ENCODE data around the gene TAF1C.

Gene TAF1C

GRCh38 chr16:84143784-84144199 lies 43.1 kb downstream of the TAF1C start:
- Histone ChIP-seq H3K9me2 (replicated peaks; ENCODE audit: insufficient read depth, low read length) (no peaks in the 10 kb centered on the region), H3K4me3 (ENCODE audit: low read length) (peak overlapping the region; percentile 69), H3F3A (ENCODE audit: insufficient read depth, low read length) (peaks cover 8% of the 10 kb centered on the region), H3K27me3 (replicated peaks; ENCODE audit: insufficient read depth, low read length) (no peaks in the 10 kb centered on the region), H3K9ac (ENCODE audit: low read length) (peak overlapping the region; percentile 92), H2AFZ (ENCODE audit: low read length) (no peak overlapping the region), H4K20me1 (ENCODE audit: insufficient read depth, low read length) (no peaks in the 10 kb centered on the region), H3K4me1 (ENCODE audit: low read length) (peaks cover 17% of the 10 kb centered on the region), H3K36me3 (replicated peaks; ENCODE audit: insufficient read depth, low read length) (no peaks in the 10 kb centered on the region), H3K79me2 (ENCODE audit: low read length) (peaks cover 46% of the 10 kb centered on the region), H3K27ac (ENCODE audit: low read length) (peak overlapping the region; percentile 84), H3K4me2 (ENCODE audit: low read depth, low read length) (peak overlapping the region; percentile 68), H3K9me3 (replicated peaks; ENCODE audit: insufficient read depth, low read length) (no peaks in the 10 kb centered on the region)
- DNase-seq, result no peak
- TF ChIP-seq CTCF (IDR thresholded peaks at IDR 0.05; ENCODE audit: low read length) (no peak), EZH2 (optimal IDR thresholded peaks at IDR 0.05; ENCODE audit: low read depth, low read length) (no peak), EZH2phosphoT487 (IDR thresholded peaks at IDR 0.05; ENCODE audit: low read length) (no peak)

GRCh38 chr16:84143081-84143480 lies 43.8 kb downstream of the TAF1C start:
- no peak overlapping the region for H3K27ac ChIP-seq (ENCODE audit: low read length)
- H2AFZ ChIP-seq (ENCODE audit: low read length), result no peak overlapping the region
- peaks cover 12% of the 10 kb centered on the region for H3F3A ChIP-seq (ENCODE audit: insufficient read depth, low read length)
- H3K27me3 ChIP-seq (replicated peaks; ENCODE audit: insufficient read depth, low read length), result no peaks in the 10 kb centered on the region
- TF ChIP-seq EZH2phosphoT487 (IDR thresholded peaks at IDR 0.05; ENCODE audit: low read length), result no peak
- no peak for TF ChIP-seq CTCF (IDR thresholded peaks at IDR 0.05; ENCODE audit: low read length)
- no peak for TF ChIP-seq EZH2 (optimal IDR thresholded peaks at IDR 0.05; ENCODE audit: low read depth, low read length)
- H3K79me2 ChIP-seq (ENCODE audit: low read length), result peaks cover 47% of the 10 kb centered on the region
- H4K20me1 ChIP-seq (ENCODE audit: insufficient read depth, low read length), result no peaks in the 10 kb centered on the region
- H3K9me3 ChIP-seq (replicated peaks; ENCODE audit: insufficient read depth, low read length), result no peaks in the 10 kb centered on the region
- H3K4me1 ChIP-seq (ENCODE audit: low read length), result peaks cover 20% of the 10 kb centered on the region
- no peak overlapping the region for H3K9ac ChIP-seq (ENCODE audit: low read length)
- DNase-seq, result no peak
- H3K9me2 ChIP-seq (replicated peaks; ENCODE audit: insufficient read depth, low read length), result no peaks in the 10 kb centered on the region
- no peak overlapping the region for H3K4me2 ChIP-seq (ENCODE audit: low read depth, low read length)
- no peaks in the 10 kb centered on the region for H3K36me3 ChIP-seq (replicated peaks; ENCODE audit: insufficient read depth, low read length)
- H3K4me3 ChIP-seq (ENCODE audit: low read length), result no peak overlapping the region

DNA sequence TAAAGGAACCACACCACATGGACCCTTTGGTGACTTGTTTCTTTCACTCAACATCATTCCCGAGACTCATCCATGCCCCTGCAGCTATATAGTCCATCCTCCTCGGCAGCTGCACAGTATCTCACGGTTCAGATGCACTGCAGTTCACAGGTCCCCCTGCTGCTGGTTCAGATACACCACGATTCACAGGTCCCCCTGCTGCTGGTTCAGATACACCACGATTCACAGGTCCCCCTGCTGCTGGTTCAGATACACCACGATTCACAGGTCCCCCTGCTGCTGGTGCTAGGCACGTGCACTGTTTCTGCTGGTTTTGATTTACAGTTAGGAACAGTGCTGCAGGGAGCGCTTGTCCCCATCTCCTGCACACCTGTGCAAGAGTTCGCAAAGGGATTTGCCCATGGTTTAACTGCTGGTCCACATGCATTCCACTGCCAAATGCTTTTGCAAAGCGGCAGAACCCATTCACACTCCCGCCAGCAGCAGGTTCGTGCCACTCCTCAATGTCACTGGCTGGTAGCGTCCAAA lies 45.6 kb downstream of the TAF1C start:
- H3K79me2 ChIP-seq (ENCODE audit: low read length), result peaks cover 65% of the 10 kb centered on the region
- H3K9ac ChIP-seq (ENCODE audit: low read length), result no peak overlapping the region
- H4K20me1 ChIP-seq (ENCODE audit: insufficient read depth, low read length), result no peaks in the 10 kb centered on the region
- H3K4me1 ChIP-seq (ENCODE audit: low read length), result peaks cover 38% of the 10 kb centered on the region
- no peak for TF ChIP-seq EZH2 (optimal IDR thresholded peaks at IDR 0.05; ENCODE audit: low read depth, low read length)
- TF ChIP-seq CTCF (IDR thresholded peaks at IDR 0.05; ENCODE audit: low read length), result no peak
- no peak for TF ChIP-seq EZH2phosphoT487 (IDR thresholded peaks at IDR 0.05; ENCODE audit: low read length)
- H3K9me2 ChIP-seq (replicated peaks; ENCODE audit: insufficient read depth, low read length), result no peaks in the 10 kb centered on the region
- no peak overlapping the region for H2AFZ ChIP-seq (ENCODE audit: low read length)
- H3K4me2 ChIP-seq (ENCODE audit: low read depth, low read length), result no peak overlapping the region
- H3K9me3 ChIP-seq (replicated peaks; ENCODE audit: insufficient read depth, low read length), result no peaks in the 10 kb centered on the region
- no peaks in the 10 kb centered on the region for H3K36me3 ChIP-seq (replicated peaks; ENCODE audit: insufficient read depth, low read length)
- H3F3A ChIP-seq (ENCODE audit: insufficient read depth, low read length), result peaks cover 20% of the 10 kb centered on the region
- no peak overlapping the region for H3K4me3 ChIP-seq (ENCODE audit: low read length)
- H3K27me3 ChIP-seq (replicated peaks; ENCODE audit: insufficient read depth, low read length), result no peaks in the 10 kb centered on the region
- DNase-seq, result no peak
- no peak overlapping the region for H3K27ac ChIP-seq (ENCODE audit: low read length)
